Body of pancreas (tissue), 4 donors: ENCODE data around the gene PRDM15.
A peak's percentile ranks its signal among the peaks of the same experiment; 100 is the strongest.

Source experiments
- CTCF ChIP-seq, 7 experiments: fragments of 450-650 bp in 4 of 7; fragments of 200-600 bp in 3 of 7; sonication (generic) in 3 of 7; IDR thresholded peaks; one replicate each; pipeline ENCODE4 v1.5.1; 2016 to 2019; ENCODE audit warnings: antibody characterized with exemption in 7 of 7
- POLR2A ChIP-seq, 3 donors: fragments of 450-650 bp; IDR thresholded peaks; one replicate each; pipeline ENCODE4 v1.6.1; 2016; ENCODE audit warnings: antibody characterized with exemption in 3 of 3, mild to moderate bottlenecking in 2 of 3

- TF ChIP-seq CTCF (IDR thresholded peaks at IDR 0.05) (peak in 1 of 7 experiments; percentile 15), POLR2A (IDR thresholded peaks at IDR 0.05) (no peak)
Observed at GRCh38 chr21:41858466-41859296, 20.5 kb downstream of the PRDM15 start.
